Measurements from ENCODE around the gene PDE3B.

DNA sequence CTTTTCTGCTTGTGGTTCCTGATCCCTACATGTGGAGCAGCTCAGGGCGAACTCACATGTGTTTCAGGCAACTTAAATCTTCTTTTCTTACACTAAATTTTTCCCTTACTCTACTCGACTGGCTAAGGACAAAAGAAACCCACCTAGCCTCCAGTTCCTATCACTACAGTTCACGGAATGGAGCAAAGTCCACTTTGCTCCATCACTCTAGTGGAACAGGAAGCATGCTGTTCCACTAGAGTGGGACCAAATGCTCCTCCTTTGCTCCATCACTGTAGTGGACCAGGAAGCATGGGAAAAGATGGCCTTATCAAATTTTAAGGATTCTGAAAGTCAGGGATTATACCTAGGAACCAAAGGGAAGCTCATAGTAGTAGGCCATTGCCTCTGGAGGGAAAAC lies 36.1 kb downstream of the PDE3B start:
- TF ChIP-seq, protein P1, sequence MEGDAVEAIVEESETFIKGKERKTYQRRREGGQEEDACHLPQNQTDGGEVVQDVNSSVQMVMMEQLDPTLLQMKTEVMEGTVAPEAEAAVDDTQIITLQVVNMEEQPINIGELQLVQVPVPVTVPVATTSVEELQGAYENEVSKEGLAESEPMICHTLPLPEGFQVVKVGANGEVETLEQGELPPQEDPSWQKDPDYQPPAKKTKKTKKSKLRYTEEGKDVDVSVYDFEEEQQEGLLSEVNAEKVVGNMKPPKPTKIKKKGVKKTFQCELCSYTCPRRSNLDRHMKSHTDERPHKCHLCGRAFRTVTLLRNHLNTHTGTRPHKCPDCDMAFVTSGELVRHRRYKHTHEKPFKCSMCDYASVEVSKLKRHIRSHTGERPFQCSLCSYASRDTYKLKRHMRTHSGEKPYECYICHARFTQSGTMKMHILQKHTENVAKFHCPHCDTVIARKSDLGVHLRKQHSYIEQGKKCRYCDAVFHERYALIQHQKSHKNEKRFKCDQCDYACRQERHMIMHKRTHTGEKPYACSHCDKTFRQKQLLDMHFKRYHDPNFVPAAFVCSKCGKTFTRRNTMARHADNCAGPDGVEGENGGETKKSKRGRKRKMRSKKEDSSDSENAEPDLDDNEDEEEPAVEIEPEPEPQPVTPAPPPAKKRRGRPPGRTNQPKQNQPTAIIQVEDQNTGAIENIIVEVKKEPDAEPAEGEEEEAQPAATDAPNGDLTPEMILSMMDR (IDR thresholded peaks at IDR 0.05) = no peak
- no peak for TF ChIP-seq POLR2A (IDR thresholded peaks at IDR 0.05)
